ENCODE results near the gene NF1.

DNA sequence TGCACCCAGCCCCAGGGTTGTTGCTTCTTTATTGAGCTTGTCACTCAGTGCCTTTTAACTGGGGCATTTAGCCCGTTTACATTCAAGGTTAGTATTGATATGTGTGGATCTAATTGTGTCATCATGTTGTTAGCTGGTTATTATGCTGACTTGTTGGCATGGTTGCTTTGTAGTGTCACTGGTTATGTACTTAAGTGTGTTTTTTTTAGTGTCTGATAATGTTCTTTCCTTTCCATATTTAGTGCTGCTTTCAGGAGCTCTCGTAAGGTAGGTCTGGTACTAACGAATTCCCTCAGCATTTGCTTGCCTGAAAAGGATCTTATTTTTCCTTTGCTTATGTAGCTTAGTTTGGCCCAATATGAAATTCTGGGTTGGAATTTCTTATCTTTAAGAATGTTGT is 33.5 kb downstream of the NF1 start:
- no peak for TF ChIP-seq EHMT2 (IDR thresholded peaks at IDR 0.05; ENCODE audit: borderline replicate concordance, low read depth, low read length)
- TF ChIP-seq POLR2AphosphoS5 (IDR thresholded peaks at IDR 0.05; ENCODE audit: low read depth, low read length): no peak
- no peak for TF ChIP-seq RBM39 (IDR thresholded peaks at IDR 0.05; ENCODE audit: low read depth, low read length, poor library complexity, severe bottlenecking)
- no peak for TF ChIP-seq SMC3 (IDR thresholded peaks at IDR 0.05; ENCODE audit: low read length)
- TF ChIP-seq, protein P1, sequence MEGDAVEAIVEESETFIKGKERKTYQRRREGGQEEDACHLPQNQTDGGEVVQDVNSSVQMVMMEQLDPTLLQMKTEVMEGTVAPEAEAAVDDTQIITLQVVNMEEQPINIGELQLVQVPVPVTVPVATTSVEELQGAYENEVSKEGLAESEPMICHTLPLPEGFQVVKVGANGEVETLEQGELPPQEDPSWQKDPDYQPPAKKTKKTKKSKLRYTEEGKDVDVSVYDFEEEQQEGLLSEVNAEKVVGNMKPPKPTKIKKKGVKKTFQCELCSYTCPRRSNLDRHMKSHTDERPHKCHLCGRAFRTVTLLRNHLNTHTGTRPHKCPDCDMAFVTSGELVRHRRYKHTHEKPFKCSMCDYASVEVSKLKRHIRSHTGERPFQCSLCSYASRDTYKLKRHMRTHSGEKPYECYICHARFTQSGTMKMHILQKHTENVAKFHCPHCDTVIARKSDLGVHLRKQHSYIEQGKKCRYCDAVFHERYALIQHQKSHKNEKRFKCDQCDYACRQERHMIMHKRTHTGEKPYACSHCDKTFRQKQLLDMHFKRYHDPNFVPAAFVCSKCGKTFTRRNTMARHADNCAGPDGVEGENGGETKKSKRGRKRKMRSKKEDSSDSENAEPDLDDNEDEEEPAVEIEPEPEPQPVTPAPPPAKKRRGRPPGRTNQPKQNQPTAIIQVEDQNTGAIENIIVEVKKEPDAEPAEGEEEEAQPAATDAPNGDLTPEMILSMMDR (CRISPR knock-in tag; IDR thresholded peaks at IDR 0.05): no peak
- TF ChIP-seq IRF2 (CRISPR knock-in tag; IDR thresholded peaks at IDR 0.05): no peak
- TF ChIP-seq, protein P2, sequence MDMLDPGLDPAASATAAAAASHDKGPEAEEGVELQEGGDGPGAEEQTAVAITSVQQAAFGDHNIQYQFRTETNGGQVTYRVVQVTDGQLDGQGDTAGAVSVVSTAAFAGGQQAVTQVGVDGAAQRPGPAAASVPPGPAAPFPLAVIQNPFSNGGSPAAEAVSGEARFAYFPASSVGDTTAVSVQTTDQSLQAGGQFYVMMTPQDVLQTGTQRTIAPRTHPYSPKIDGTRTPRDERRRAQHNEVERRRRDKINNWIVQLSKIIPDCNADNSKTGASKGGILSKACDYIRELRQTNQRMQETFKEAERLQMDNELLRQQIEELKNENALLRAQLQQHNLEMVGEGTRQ (IDR thresholded peaks at IDR 0.05; ENCODE audit: low read depth, low read length): no peak
- TF ChIP-seq, protein P2 (CRISPR knock-in tag; IDR thresholded peaks at IDR 0.05; ENCODE audit: borderline replicate concordance): no peak
- no peak for TF ChIP-seq RORA (CRISPR knock-in tag; IDR thresholded peaks at IDR 0.05)
- TF ChIP-seq RAD21 (CRISPR knock-in tag; IDR thresholded peaks at IDR 0.05): no peak
- TF ChIP-seq ZNF512 (CRISPR knock-in tag; IDR thresholded peaks at IDR 0.05): no peak
